IgD-negative memory B cell (primary cell): ENCODE results near the gene PLA2G15. TPM values are rescaled to one million over a fixed set of nuclear protein-coding genes. Genes with fewer than 3 reads are reported as not detected.

Experiments
- H3K27ac Mint-ChIP-seq, 3 donors: one replicate each; pipeline ENCODE4 v1.8.0; 2020 to 2022; ENCODE audit warnings: mild to moderate bottlenecking in 3 of 3, mixed read lengths in 3 of 3, moderate library complexity in 1 of 3
- H3K27me3 Mint-ChIP-seq: one replicate; pipeline ENCODE4 v1.8.0; 2021; ENCODE audit warnings: mixed read lengths
- H3K36me3 Mint-ChIP-seq: one replicate; pipeline ENCODE4 v1.8.0; 2020; ENCODE audit warnings: mild to moderate bottlenecking, mixed read lengths
- H3K4me1 Mint-ChIP-seq, 3 donors: one replicate each; pipeline ENCODE4 v1.8.0; 2020 to 2022; ENCODE audit warnings: mixed read lengths in 3 of 3, mild to moderate bottlenecking in 1 of 3
- H3K4me3 Mint-ChIP-seq, 4 donors: one replicate each; pipeline ENCODE4 v1.8.0; 2020 to 2022; ENCODE audit warnings: mild to moderate bottlenecking in 4 of 4, mixed read lengths in 4 of 4, moderate library complexity in 3 of 4
- H3K9me3 Mint-ChIP-seq, 3 donors: one replicate each; pipeline ENCODE4 v1.8.0; 2020 to 2021; ENCODE audit warnings: mixed read lengths in 3 of 3, mild to moderate bottlenecking in 1 of 3
- polyA plus RNA-seq: library from polyadenylated mRNA; unstranded; fragments of 300-500 nt; fragmentation: Illumina TruSeq; gene quantifications from one replicate; pipeline ENCODE4 v1.2.3, GENCODE V29; 2021

Gene PLA2G15
- polyA plus RNA-seq, 1 donor from 2014 or later: 8.2 TPM

DNA sequence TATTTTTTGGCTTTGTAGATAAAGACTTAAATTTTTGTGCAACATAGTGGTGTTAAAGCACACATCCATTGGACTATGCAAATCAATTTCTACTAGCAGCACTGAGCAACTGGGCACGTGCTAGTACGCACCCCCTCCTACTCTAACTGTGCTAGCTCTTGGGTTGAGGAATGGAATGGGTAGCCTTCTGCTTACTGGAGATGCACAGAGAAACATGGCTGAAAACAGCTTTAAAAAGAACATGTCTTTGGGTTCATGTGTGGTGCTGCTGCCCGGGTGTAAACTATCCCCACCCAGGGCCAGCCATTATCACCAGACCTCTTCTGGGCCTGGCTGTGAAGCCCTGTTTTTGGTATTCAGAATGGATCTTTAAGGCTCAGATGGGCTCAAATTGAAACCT is 16.5 kb upstream of the PLA2G15 start:
- peaks cover 10 to 34% (median 24%) of the 10 kb centered on the region in 3 donors for H3K4me1 Mint-ChIP-seq
- no peaks in the 10 kb centered on the region for H3K27me3 Mint-ChIP-seq
- H3K27ac Mint-ChIP-seq: peak overlapping the region in 1 of 3 donors; percentile 76

DNA sequence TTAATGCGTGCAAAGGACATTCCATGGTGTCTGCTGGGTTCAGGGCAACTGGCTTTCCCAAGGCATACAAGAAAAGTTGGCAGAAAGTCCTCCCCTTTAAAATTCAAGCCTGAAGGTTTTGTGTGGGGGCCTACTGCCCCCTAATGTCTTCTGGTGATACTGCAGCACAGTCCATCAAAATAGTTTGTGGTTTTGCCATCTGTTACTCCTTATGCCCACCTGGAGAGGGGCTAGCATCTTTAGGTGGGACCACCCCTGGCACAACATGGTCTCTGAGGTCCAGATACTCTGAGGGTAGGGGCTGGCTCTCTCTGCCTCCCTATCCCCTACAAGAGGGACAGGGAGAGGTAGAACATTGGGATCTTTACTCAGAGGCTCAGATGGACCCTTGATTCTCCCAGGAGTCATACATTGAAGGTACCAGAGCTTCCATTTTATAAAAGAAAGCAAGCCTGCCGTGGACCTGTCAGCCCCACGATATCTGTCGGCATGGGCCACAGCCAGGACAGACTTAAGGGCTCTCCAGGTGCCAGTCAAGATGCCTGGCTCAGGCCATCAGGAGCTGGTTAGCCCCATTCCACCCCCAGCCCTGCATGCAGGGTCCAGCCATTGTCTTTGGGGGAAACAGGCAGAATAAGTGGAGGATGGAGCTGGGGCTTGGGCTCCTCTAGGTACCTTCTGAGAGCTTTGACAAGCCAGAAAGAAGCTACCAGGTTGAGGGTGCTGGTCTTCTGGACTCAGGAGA is 15.6 kb upstream of the PLA2G15 start:
- no peaks in the 10 kb centered on the region for H3K9me3 Mint-ChIP-seq
- H3K4me3 Mint-ChIP-seq: peak overlapping the region in 1 of 4 donors; percentile 67
- H3K27ac Mint-ChIP-seq: peak overlapping the region in 2 of 3 donors; percentile 23 to 80
- peaks cover 12 to 36% (median 26%) of the 10 kb centered on the region in 3 donors for H3K4me1 Mint-ChIP-seq
- H3K36me3 Mint-ChIP-seq: no peaks in the 10 kb centered on the region
- H3K27me3 Mint-ChIP-seq: no peaks in the 10 kb centered on the region

More for the DNA sequence above, 16.5 kb upstream of the PLA2G15 start:
- no peaks in the 10 kb centered on the region for H3K9me3 Mint-ChIP-seq
- no peak overlapping the region for H3K4me3 Mint-ChIP-seq
- no peaks in the 10 kb centered on the region for H3K36me3 Mint-ChIP-seq

DNA sequence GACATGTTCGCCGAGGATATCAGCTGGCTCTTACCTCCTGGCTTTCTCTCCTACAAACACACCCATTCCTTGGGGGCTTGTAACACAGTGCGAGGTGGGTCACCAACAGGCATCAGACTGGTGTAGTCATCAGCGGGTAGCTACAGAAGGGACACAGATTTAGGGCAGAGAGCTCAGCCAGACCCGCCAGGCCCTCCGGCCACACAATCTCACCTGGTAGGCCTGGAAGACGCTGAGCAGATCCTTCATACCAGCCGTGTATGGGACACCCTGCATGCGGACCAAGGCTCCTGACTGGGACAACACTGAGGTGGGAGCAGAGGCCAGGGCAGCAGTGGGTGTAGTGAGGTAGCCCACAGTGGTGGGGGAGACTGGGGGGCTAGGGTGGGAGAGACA is 15.0 kb upstream of the PLA2G15 start:
- H3K4me1 Mint-ChIP-seq: peaks cover 14 to 40% (median 28%) of the 10 kb centered on the region in 3 donors
- H3K4me3 Mint-ChIP-seq: no peak overlapping the region
- H3K27ac Mint-ChIP-seq: no peak overlapping the region

DNA sequence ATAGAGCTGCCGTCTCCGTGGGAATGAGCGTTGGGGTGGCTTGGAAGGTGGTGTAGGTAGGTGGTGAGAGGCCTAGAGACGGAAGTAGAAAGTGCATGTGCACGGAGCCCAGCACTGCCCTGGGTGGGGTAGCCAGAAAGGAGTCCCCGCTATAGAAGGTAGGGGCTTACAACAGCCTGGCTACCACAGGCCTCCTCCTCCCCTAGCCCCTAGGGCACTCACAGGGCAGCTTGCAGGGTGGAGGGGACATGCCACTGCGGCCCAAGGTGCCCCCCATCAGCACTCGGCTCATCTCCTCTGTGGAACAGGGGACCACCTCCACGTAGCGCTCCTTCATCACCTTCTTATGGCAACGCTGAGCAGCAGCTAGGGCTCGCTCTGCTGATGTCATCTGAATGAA is 14.2 kb upstream of the PLA2G15 start:
- no peak overlapping the region for H3K4me3 Mint-ChIP-seq
- H3K27me3 Mint-ChIP-seq: no peaks in the 10 kb centered on the region
- no peaks in the 10 kb centered on the region for H3K36me3 Mint-ChIP-seq
- peak overlapping the region in 2 of 3 donors; percentile 25 to 75 for H3K27ac Mint-ChIP-seq
- H3K9me3 Mint-ChIP-seq: no peaks in the 10 kb centered on the region
- H3K4me1 Mint-ChIP-seq: peaks cover 14 to 33% (median 26%) of the 10 kb centered on the region in 3 donors

More for the DNA sequence above, 15.0 kb upstream of the PLA2G15 start:
- no peaks in the 10 kb centered on the region for H3K36me3 Mint-ChIP-seq
- H3K27me3 Mint-ChIP-seq: no peaks in the 10 kb centered on the region
- no peaks in the 10 kb centered on the region for H3K9me3 Mint-ChIP-seq

DNA sequence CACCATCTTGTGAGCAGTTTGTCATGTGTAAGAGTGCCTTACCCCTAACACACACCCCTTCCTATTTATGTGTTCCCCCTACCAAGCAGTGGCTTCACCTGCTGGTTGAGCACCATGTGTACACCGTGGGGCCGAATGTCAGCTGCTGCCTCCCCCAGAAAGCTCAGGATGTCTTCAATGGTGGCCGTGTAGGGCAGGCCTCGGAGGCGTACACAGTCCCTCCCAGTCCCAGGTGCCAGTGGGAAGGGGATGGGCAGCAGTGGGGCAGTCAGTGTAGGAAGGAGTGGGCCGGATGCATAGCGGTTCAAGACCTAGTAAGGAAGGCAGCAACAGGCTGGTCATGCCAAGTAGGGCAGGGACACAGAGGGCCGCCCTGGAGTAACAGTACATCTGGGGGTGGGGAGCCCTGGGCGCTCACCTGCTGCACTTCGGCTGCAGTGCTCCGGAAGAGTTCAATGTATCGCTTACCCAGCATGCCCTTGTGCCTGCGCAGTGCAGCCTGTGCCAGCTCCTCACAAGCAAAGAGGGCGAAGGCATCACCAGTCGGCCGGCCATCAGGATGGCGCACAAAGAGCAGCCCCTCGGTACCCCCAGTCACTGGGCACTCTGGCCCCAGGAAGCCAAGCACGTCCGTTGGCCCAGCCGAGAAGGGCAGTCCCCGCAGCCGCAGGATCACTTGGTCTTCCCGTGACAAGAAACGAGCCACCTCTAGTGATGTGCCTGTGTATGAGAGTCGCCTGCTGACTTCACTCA is 13.6 kb upstream of the PLA2G15 start:
- Mint-ChIP-seq H3K27ac (peak overlapping the region; percentile 14 to 75 (median 25)), H3K27me3 (peaks cover 1% of the 10 kb centered on the region), H3K9me3 (no peaks in the 10 kb centered on the region)

DNA sequence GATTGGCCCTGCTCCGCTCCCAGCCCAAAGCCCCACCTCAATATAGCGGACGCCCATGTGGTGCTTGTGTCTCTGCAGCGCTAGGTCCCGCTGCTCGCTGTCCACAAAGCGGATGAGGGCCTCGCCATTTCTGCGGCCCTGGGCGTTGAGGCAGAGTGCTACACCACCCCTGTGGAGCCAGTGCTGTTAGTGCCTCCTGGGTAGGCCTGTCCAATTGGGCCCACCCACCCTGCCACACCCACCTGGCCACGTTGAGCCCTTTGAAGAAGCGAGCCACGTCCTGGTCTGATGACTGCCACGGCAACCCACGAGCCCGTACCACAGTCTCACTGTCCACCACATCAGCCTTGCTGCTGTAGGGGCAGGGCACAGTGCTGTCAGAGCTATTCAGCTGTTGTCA is 12.8 kb upstream of the PLA2G15 start:
- Mint-ChIP-seq H3K4me3 (peak overlapping the region in 2 of 4 donors; percentile 39 to 40), H3K36me3 (no peaks in the 10 kb centered on the region), H3K27me3 (peaks cover 1% of the 10 kb centered on the region), H3K27ac (no peak overlapping the region), H3K9me3 (no peaks in the 10 kb centered on the region), H3K4me1 (peaks cover 15 to 38% (median 26%) of the 10 kb centered on the region in 3 donors)

More for the DNA sequence above, 13.6 kb upstream of the PLA2G15 start:
- Mint-ChIP-seq H3K4me3 (no peak overlapping the region), H3K4me1 (peaks cover 15 to 36% (median 28%) of the 10 kb centered on the region in 3 donors), H3K36me3 (no peaks in the 10 kb centered on the region)

DNA sequence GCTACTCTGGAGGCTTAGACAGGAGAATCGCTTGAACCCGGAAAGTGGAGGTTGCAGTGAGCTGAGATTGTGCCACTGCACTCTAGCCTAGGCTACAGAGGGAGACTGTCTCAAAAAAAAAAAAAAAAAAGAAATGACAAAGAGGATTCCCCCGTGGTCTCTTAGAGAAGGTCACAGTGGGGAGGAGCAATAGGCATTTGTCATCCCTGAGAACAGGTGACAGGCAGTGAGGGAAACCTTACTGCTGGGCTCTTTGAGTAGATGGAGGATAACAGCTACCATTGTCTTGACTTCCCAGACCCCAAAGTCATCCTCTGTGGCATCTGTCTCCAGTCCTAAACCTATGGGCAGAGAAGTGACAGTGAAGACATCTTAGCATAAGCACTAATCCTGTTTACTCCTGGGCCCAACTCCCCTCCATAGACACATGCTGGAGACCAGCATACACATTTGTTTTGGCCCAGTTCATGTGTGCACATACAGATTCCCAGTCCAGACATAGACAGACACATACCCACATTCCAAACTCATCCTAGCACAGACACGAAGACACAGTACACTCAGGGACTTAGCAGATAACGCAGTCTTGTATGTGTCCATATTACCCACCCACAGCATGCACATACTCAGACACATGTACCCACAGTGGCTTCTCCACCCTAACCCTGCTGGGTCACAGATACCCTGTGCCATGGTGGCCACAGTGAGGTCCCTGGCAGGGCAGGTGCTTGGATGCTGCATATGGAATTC is 11.9 kb upstream of the PLA2G15 start:
- peaks cover 2% of the 10 kb centered on the region for H3K36me3 Mint-ChIP-seq
- H3K4me1 Mint-ChIP-seq: peaks cover 17 to 35% (median 23%) of the 10 kb centered on the region in 3 donors
- peak overlapping the region in 1 of 4 donors; percentile 2 for H3K4me3 Mint-ChIP-seq
- H3K27me3 Mint-ChIP-seq: peaks cover 1% of the 10 kb centered on the region
- no peaks in the 10 kb centered on the region for H3K9me3 Mint-ChIP-seq
- H3K27ac Mint-ChIP-seq: peak overlapping the region in 2 of 3 donors; percentile 3 to 21

DNA sequence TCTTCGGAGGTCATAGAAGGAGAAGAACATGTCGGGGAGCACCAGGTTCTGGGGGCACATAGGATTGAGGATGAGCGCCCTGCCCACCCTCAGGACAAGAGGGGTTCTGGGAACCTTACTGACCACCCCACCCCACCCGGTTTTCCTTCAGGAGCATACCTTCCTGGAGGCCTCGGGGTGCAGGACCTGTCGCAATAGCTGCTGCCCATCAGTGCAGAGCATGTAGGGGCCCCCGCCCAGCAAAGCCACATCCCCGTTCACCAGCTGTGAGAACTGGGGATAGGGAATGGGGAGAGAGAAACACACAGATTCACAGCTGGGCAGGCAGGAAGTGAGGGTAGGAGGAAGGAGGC is 11.4 kb upstream of the PLA2G15 start:
- Mint-ChIP-seq H3K4me3 (peak overlapping the region in 1 of 4 donors; percentile 2), H3K4me1 (peaks cover 19 to 34% (median 25%) of the 10 kb centered on the region in 3 donors), H3K27ac (peak overlapping the region in 2 of 3 donors; percentile 3 to 59), H3K27me3 (peaks cover 1% of the 10 kb centered on the region), H3K36me3 (peaks cover 2% of the 10 kb centered on the region), H3K9me3 (no peaks in the 10 kb centered on the region)

DNA sequence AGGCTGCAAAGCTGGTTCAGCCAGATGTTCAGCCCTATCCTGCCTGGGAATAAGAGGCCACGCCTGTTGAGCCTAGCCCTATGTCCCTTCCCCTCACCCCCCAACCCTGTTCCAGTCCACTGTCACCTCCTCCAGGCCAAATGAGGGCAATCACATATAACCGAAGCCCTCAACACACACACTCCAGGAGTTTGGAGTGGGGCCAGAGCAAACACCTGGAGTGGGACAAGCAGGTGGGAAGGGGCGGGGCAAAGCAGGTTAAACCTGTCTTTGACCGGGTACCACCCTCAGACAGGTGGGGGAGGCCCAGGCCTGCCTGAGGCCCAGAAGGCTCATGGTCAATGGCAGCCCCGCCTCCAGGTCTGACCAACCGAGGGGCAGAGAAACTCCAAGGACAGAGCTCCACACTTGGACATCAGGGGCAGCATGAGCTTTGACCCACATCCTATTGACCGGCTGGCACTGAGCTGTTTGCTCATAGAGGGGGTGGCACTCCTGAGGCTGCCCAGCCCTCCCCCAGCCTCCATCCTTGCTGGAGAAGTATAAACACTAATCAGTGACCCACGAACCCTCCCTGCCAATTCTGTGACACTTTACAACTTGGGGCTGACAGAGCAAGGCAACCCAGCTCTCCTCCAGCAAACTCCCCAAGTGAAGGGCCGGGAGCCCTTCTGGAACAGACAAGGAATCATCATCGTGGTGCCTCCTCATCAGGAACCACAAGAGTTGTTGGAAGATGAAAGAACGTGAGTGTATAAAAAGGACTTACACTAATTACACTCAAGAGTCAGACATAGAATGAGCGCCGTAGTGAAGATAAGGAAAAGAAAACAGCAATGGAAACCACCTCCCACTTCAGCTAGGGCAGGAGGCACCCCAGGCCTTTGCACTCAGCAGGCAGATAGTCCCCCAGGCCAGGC is 10.7 kb upstream of the PLA2G15 start:
- peak overlapping the region in 2 of 3 donors; percentile 80 to 84 for H3K27ac Mint-ChIP-seq
- peaks cover 1% of the 10 kb centered on the region for H3K27me3 Mint-ChIP-seq
- H3K36me3 Mint-ChIP-seq: peaks cover 2% of the 10 kb centered on the region
- peak overlapping the region; percentile 23 to 91 (median 74) for H3K4me3 Mint-ChIP-seq
- H3K9me3 Mint-ChIP-seq: no peaks in the 10 kb centered on the region
- peaks cover 20 to 29% (median 22%) of the 10 kb centered on the region in 3 donors for H3K4me1 Mint-ChIP-seq

DNA sequence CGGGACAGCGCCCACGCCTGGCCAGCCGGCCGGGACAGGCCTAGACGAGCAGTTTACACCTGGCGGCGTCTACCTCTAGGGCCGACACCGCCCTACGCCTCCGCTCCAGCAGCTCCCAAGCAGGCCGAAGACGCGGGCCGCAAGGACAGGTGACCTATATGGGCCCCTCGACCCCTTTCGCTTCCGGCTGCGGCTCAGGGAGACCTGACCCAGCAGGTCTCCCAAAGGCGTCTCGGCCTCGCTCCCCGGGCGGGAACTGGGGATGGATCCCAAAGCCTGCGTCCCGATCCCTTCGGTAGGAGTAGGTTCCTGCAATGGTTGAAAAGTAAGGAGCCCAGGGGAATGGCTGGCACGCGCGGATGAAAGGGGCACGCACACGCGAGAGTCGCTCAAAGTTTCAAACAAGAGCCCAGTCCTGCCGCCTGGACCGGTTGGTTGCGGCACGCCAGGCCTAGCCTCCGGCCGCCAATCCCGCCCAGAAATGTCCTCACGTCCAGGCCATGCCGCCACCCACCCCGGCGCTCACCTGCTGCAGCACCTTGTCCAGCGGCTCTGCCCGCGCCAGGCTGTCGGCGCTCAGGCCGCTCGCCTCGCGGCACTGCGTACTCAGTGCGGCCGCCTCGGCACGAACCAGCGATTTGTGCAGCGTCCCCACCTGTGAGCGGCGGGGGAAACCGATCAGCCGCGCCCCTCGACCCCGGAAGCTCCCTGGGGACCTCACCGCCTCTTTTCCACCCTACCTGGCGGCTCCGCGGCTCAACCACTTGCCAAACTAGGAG is 9.9 kb upstream of the PLA2G15 start:
- peak overlapping the region in 1 of 3 donors; percentile 84 for H3K27ac Mint-ChIP-seq
- peaks cover 20 to 27% (median 23%) of the 10 kb centered on the region in 3 donors for H3K4me1 Mint-ChIP-seq
- peaks cover 2% of the 10 kb centered on the region for H3K36me3 Mint-ChIP-seq
- peaks cover 1% of the 10 kb centered on the region for H3K27me3 Mint-ChIP-seq
- H3K4me3 Mint-ChIP-seq: peak overlapping the region; percentile 8 to 89 (median 74)
- no peaks in the 10 kb centered on the region for H3K9me3 Mint-ChIP-seq

DNA sequence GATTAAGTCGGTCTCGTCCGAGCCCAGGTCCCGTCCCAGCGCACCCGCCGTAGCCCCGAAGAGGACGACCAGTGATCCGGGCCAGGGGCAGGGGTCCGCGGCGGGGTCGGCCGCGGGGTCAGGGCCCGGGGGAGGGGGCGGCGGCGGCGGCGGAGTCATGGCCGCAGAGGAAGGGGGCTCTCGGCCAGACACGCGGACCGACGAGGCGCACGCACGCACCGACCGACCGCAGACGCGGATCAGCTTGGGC is 9.4 kb upstream of the PLA2G15 start, which contains the start of gene ESRP2:
ESRP2 (minus strand) TSS at position 241 of the 250 bp plus-strand sequence; CDS start at position 159, 82 bp downstream.
- Mint-ChIP-seq H3K4me3 (peak within 1 kb of the TSS; percentile 88 to 98 (median 94)), H3K4me1 (peaks cover 20 to 27% (median 23%) of the 10 kb centered on the region in 3 donors), H3K27me3 (peaks cover 1% of the 10 kb centered on the region), H3K9me3 (no peaks in the 10 kb centered on the region), H3K27ac (peak within 1 kb of the TSS; percentile 50 to 87 (median 84)), H3K36me3 (peaks cover 2% of the 10 kb centered on the region)

DNA sequence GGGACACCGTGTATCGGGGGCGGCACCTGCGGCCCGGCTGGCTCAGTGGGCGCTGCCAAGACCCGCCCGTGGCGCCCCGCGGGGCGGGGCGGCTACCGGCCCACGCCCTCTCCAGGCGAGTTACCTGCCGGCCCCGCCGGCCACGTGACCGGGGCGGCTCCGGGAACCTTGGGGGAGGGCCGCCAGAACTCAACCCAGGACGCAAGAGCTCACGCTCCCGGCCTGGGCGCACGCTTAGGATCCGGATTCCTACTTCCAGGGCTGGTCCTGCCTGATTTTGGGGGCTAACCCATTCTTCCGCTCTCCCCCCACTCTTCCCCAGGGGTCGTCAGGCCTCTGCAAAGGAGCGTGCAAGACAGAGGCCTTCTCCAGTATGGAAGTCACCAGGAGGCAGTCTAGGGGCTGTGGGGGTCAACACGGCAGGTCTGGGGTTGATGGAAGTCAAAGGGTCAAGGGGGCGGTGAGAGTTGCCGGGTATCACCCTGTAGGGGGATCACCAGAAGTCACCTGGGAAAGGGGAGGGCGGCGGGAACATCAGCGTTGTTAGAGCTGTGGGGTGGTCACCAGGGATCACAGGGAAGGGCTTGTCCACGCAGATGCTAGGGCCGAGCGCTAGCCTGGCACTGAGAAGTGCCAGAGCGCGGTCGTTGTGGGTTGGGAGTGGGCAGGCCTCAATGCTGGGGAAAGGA is 8.9 kb upstream of the PLA2G15 start:
- Mint-ChIP-seq H3K36me3 (peaks cover 2% of the 10 kb centered on the region), H3K4me3 (peak overlapping the region; percentile 88 to 98 (median 94)), H3K27ac (peak overlapping the region; percentile 30 to 87 (median 50)), H3K4me1 (peaks cover 20 to 27% (median 23%) of the 10 kb centered on the region in 3 donors), H3K27me3 (peaks cover 1% of the 10 kb centered on the region), H3K9me3 (no peaks in the 10 kb centered on the region)

DNA sequence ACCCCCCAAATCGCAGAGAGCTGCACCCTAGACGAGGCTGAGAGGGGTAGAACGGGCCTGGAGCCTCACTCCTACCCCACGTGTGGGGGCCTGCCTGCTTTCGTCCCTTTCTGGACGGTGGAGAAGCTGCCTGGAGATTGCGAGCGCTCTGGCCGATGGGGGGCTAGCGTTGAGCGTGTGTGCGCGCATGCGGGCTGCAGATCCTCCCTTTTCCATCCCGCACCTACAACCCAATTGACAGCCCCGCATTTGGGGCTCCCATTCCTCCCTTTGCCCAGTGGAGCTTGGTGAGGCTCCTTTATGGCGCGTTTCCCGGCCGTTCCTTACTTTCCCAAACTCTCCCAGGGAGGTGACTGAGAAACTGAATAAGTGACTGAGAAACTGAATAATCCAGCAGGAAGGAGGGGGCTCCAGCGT is 8.3 kb upstream of the PLA2G15 start:
- peak overlapping the region; percentile 88 to 98 (median 94) for H3K4me3 Mint-ChIP-seq
- peaks cover 20 to 27% (median 23%) of the 10 kb centered on the region in 3 donors for H3K4me1 Mint-ChIP-seq
- peaks cover 2% of the 10 kb centered on the region for H3K36me3 Mint-ChIP-seq

More for the DNA sequence above, 8.3 kb upstream of the PLA2G15 start:
- peaks cover 1% of the 10 kb centered on the region for H3K27me3 Mint-ChIP-seq
- no peaks in the 10 kb centered on the region for H3K9me3 Mint-ChIP-seq
- H3K27ac Mint-ChIP-seq: peak overlapping the region; percentile 30 to 87 (median 50)
